ENCODE measurements around the gene PBX3.

GRCh38 chr9:125831616-125832015, 84.4 kb downstream of the PBX3 start:
- no peak for TF ChIP-seq POLR2A (IDR thresholded peaks at IDR 0.05; ENCODE audit: low read depth, low read length)
- TF ChIP-seq POLR2AphosphoS5 (IDR thresholded peaks at IDR 0.05; ENCODE audit: low read depth, low read length): no peak
- TF ChIP-seq PAX5 (IDR thresholded peaks at IDR 0.05; ENCODE audit: insufficient read depth, low read length, severe bottlenecking): no peak
- TF ChIP-seq TAF1 (IDR thresholded peaks at IDR 0.05; ENCODE audit: low read depth, low read length): no peak
- no peak for TF ChIP-seq SPI1 (IDR thresholded peaks at IDR 0.05; ENCODE audit: low read depth, low read length)
